GM19455 (cell line): ENCODE measurements around the gene INAVA.

Experiments
- ATAC-seq: cut with Tn5 transposase; IDR thresholded peaks from one replicate; pipeline ENCODE4 v1.9.1; 2021; ENCODE audit not compliant: unreplicated experiment

Gene INAVA

GRCh38 chr1:200875416-200875815, 19.3 kb upstream of the INAVA start:
- no peak for ATAC-seq

DNA sequence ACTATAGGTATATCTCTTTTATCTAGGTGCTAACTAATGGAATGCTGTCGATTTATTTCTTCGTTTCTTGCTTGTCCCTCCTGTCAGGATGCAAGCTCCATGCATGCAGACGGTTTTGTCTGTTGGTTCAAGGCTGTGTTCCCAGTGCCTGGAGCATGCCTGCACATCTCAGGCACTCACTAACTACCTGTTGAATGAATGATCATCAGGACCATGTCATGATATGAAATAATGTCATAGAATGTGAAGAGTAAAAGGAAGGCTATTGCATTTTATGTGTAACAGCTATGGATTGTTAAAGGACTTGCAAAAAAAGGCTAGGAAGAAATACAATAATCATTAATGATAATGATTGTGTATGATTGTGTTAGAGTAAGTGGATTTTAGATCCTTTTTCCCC, 17.7 kb upstream of the INAVA start:
- ATAC-seq = no peak

GRCh38 chr1:200877839-200878551, 16.7 kb upstream of the INAVA start:
- ATAC-seq = peak; percentile 54

- ATAC-seq = no peak
Measured at GRCh38 chr1:200880212-200880611, 14.5 kb upstream of the INAVA start.

- no peak for ATAC-seq
Measured at GRCh38 chr1:200883118-200883517, 11.6 kb upstream of the INAVA start.

- no peak for ATAC-seq
Measured at GRCh38 chr1:200885623-200886402, 8.9 kb upstream of the INAVA start.

GRCh38 chr1:200886594-200886993, 8.1 kb upstream of the INAVA start:
- no peak for ATAC-seq

DNA sequence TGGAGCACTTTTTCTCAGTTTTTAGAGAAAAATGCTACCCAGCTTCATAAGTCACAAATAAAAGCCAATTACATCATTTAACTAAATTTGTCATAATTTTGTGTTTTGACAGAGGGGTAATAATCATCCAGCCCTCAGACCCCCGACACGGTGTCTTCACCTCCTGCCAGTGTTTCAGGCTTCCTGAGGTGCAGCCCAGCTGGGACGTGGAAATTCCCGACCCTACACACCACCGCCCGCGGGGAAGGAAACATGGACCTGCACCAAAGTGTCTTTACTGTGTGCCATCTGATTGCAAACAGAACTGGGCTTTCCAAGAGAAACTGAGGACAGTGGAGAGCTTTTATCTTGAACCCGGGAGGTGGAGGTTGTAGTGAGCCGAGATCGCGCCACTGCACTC, 7.7 kb upstream of the INAVA start:
- ATAC-seq = no peak

GRCh38 chr1:200887772-200888348, 6.8 kb upstream of the INAVA start:
- no peak for ATAC-seq

DNA sequence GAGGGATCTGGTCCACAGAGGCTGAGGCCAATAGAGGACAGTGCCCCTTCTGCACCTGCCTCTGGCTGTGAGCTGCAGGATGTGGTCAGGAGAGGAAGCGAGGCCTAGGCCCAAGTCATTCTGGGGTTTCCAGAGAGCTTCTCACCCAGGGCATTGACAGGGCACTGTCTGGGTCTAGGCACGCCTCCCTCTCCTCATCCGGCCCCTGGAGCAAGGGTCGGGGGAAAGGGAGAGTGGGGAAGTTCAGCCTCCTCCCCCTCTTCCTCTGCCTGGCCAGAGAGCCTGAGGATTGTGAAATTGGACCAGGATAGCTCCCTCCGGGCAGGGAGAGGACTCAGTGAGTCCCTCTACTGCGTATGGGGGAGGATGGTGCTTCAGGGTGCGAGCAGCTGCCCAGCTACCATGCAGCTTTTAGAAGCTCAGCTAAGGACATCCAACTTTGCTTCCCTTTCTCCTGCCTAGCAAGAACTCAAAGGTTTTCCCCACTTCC, 6.3 kb upstream of the INAVA start:
- ATAC-seq = peak; percentile 97

GRCh38 chr1:200889571-200889970, 5.1 kb upstream of the INAVA start:
- ATAC-seq = no peak

DNA sequence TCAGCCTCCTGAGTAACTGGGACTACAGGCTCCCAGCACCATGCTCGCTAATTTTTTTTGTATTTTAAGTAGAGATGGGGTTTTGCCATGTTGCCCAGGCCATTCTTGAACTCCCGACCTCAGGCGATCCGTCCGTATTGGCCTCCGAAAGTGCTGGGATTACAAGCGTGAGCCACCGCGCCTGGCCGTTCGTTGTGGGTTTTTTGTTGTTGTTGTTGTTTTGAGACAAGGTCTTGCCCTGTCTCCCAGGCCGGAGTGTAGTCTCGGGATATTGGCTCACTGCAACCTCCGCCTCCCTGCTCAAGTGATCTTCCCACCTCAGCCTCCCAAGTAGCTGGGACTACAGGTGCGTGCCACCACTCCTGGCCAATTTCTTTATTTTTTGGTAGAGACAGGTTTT, 4.7 kb upstream of the INAVA start:
- no peak for ATAC-seq

- no peak for ATAC-seq
Measured at GRCh38 chr1:200890818-200891773, 3.6 kb upstream of the INAVA start.

DNA sequence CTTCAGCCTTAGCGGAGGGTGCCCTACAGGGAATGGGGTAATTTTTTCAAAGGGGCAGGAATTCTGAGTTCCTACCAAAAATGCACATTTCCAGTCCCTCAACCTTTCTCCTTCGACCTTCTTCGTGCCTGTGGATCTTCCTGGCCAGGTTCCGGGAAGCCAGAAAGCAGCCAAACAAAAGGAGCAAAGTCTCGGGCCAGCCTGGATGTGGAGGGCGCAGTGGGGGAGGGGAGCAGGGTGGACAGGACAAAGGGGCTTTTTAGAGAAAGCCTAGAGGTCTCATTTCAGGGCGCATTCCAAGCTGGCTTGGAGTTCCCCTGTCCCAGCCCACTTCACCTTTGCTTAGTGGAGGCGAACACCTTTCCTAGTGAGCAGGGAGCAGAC, 2.9 kb upstream of the INAVA start:
- ATAC-seq = no peak

DNA sequence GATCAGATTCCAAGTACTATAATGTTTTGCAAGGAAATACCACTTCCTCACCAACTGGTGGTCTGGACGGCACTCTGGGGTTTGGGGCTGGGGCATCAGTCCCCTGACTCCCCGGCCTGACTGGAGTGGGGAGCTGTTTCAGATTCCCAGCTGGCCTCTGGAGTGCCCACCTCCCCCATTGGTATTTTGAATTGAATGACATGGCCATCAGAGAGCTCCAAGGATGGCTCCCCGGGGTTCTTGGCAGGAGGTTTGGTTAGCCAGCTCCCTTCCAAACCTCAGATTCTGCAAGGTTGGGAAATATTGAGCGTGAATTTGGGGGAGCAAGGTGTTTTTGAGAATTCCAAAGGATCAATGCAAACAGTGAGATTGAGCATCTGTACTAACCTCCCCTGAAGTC, 2.2 kb upstream of the INAVA start:
- ATAC-seq = no peak

GRCh38 chr1:200892958-200893357, 1.7 kb upstream of the INAVA start:
- ATAC-seq = no peak

DNA sequence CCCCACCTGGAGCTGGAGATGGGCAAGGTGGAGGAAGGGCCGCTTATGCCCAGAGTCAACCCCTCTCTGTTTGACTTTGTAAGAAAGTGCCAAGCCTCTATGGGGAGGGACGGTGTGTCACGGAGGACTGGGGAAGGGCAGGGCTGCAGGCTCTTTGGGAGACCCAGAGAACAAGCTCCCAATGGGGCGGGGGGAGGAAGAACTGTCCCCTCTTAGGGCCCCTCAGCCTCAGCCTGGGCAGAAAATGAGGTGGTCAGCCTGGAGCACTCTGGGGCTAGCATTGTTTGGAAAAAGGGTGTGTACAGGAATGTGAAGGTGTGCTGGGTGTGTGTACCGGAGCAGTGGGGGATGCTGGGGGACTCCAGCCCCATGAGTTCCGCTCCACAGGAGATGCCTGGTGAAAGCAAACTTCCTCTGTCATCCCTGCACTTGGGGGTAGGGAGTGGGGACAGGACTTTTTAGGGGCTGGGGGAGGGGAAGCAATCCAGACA, 1.2 kb upstream of the INAVA start:
- ATAC-seq = no peak

GRCh38 chr1:200895443-200895789, 716 bp downstream of the INAVA start:
- no peak for ATAC-seq

- no peak for ATAC-seq
Measured at GRCh38 chr1:200895801-200896530, 1.3 kb downstream of the INAVA start.

DNA sequence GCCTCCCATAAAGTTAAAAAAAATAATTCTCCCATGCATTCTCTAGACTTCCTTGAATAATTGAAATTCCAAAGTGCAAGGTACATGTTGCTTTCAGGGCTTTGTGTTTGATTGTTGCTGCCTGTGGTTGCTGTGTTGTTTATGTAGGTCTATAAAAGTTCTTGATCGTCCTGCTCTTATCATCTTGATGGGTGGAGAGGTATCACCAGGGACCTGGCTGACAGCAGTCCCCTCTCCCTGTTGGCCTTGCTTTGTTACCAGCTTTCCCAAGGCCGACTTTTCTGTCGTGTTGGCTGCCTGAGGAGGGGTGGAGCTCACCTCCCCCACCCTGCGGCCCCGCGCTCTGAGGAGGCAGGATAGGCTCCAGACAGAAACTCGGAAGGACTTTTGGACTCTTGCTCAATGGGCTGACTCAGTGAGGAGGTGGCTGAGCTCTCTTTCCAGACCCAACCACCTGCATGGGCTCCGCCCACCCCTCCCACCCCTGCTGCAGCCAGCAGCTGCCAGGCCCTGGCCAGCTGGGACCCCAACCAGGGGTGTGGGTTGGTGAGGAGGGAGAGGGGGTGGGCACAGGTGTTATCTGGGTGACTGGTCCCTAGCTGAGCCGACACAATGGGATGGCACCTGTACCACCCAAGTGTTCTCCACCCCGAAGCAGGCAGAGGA, 2.0 kb downstream of the INAVA start:
- no peak for ATAC-seq
